Neural cell (in vitro differentiated cells): ENCODE data around the gene CELF5. TPM values are rescaled to one million over a fixed set of nuclear protein-coding genes. Genes with fewer than 3 reads are reported as not detected.

ENCODE experiments used
- H2AFZ ChIP-seq: fragments of 200-600, 300-800 bp; sonication (generic), shearing (Covaris generic); 2 replicates; pipeline ENCODE4 v1.6.0; 2014; ENCODE audit warnings: low read depth, mild to moderate bottlenecking, antibody characterized with exemption, low read length, moderate library complexity
- H3F3A ChIP-seq: fragments of 200-600 bp; shearing (Covaris generic); 2 replicates; pipeline ENCODE4 v1.6.1; 2016; ENCODE audit warnings: mild to moderate bottlenecking, moderate library complexity, mixed read lengths, antibody characterized with exemption, low read length; ENCODE audit not compliant: insufficient read depth, poor library complexity, severe bottlenecking
- H3K27ac ChIP-seq: fragments of 200-600, 300-800 bp; sonication (generic), shearing (Covaris generic); 2 replicates; pipeline ENCODE4 v1.5.1; 2014; ENCODE audit warnings: mild to moderate bottlenecking, low read length, moderate library complexity
- H3K27me3 ChIP-seq: fragments of 300-800, 200-600 bp; sonication (generic), shearing (Covaris generic); 2 replicates; pipeline ENCODE4 v1.6.0; 2014; ENCODE audit warnings: mild to moderate bottlenecking, low read depth, low read length, moderate library complexity; ENCODE audit not compliant: insufficient read depth
- H3K36me3 ChIP-seq: fragments of 300-800, 200-600 bp; sonication (generic), shearing (Covaris generic); 2 replicates; pipeline ENCODE4 v1.5.1; 2014; ENCODE audit warnings: mild to moderate bottlenecking, antibody characterized with exemption, low read length, moderate library complexity; ENCODE audit not compliant: insufficient read depth
- H3K4me2 ChIP-seq: fragments of 300-800, 200-600 bp; sonication (generic), shearing (Covaris generic); 2 replicates; pipeline ENCODE4 v1.6.0; 2014; ENCODE audit warnings: mild to moderate bottlenecking, low read length
- H3K4me3 ChIP-seq: fragments of 300-800, 200-600 bp; sonication (generic), shearing (Covaris generic); 2 replicates; pipeline ENCODE4 v1.5.1; 2014; ENCODE audit warnings: mild to moderate bottlenecking, low read length, moderate library complexity
- H3K79me2 ChIP-seq: fragments of 200-600 bp; shearing (Covaris generic); replicated peaks from 2 replicates; pipeline ENCODE4 v1.6.0; 2014; ENCODE audit warnings: mild to moderate bottlenecking, low read length, moderate library complexity; ENCODE audit not compliant: insufficient read depth
- H3K9ac ChIP-seq: fragments of 300-800, 200-600 bp; sonication (generic), shearing (Covaris generic); 2 replicates; pipeline ENCODE4 v1.6.1; 2016; ENCODE audit warnings: mild to moderate bottlenecking, low read length, mixed read lengths
- H3K9me2 ChIP-seq: fragments of 200-600 bp; shearing (Covaris generic); 2 replicates; pipeline ENCODE4 v1.6.1; 2016; ENCODE audit warnings: mild to moderate bottlenecking, low read length, mixed read lengths; ENCODE audit not compliant: insufficient read depth
- H3K9me3 ChIP-seq: fragments of 200-600, 300-800 bp; sonication (generic), shearing (Covaris generic); 2 replicates; pipeline ENCODE4 v1.6.1; 2016; ENCODE audit warnings: mild to moderate bottlenecking, mixed run types, low read length, moderate library complexity, mixed read lengths
- H4K20me1 ChIP-seq: fragments of 200-600 bp; shearing (Covaris generic); 2 replicates; pipeline ENCODE4 v1.6.1; 2016; ENCODE audit warnings: mild to moderate bottlenecking, mixed run types; ENCODE audit not compliant: insufficient read depth
- EP300 ChIP-seq: fragments of 450-650 bp; conservative IDR thresholded peaks from 2 replicates; pipeline ENCODE4 v1.6.1; 2014; ENCODE audit warnings: antibody characterized with exemption, mild to moderate bottlenecking, moderate library complexity; ENCODE audit not compliant: poor library complexity, severe bottlenecking
- EZH2 ChIP-seq: fragments of 200-600, 300-800 bp; shearing (Covaris generic), sonication (generic); IDR thresholded peaks from 2 replicates; pipeline ENCODE4 v1.6.1; 2014; ENCODE audit warnings: antibody characterized with exemption, low read length, borderline replicate concordance, mild to moderate bottlenecking; ENCODE audit not compliant: insufficient read depth, poor library complexity, severe bottlenecking
- MXI1 ChIP-seq: fragments of 450-650 bp; conservative IDR thresholded peaks from 2 replicates; pipeline ENCODE4 v1.6.1; 2014; ENCODE audit warnings: antibody characterized with exemption, mild to moderate bottlenecking; ENCODE audit not compliant: poor library complexity, severe bottlenecking
- POLR2AphosphoS5 ChIP-seq: IDR thresholded peaks from 2 replicates; pipeline ENCODE4 v1.6.1; 2012
- RAD21 ChIP-seq: fragments of 450-650 bp; conservative IDR thresholded peaks from 2 replicates; pipeline ENCODE4 v1.6.1; 2014; ENCODE audit warnings: antibody characterized with exemption, mild to moderate bottlenecking, moderate library complexity
- SMC3 ChIP-seq: fragments of 450-650 bp; conservative IDR thresholded peaks from 2 replicates; pipeline ENCODE4 v1.6.1; 2014; ENCODE audit warnings: antibody characterized with exemption, mild to moderate bottlenecking, moderate library complexity; ENCODE audit not compliant: poor library complexity
- TAF1 ChIP-seq: IDR thresholded peaks from 2 replicates; pipeline ENCODE4 v1.6.1; 2012; ENCODE audit warnings: low read depth
- polyA plus RNA-seq: library from polyadenylated mRNA; depleted of rRNA; stranded (reverse); fragments of >200 nt; gene quantifications from 2 replicates; pipeline ENCODE4 v1.2.3, GENCODE V29; 2014
- TF ChIP-seq, protein P1 (sequence below): IDR thresholded peaks from 2 replicates; pipeline ENCODE4 v1.6.1; 2012; ENCODE audit warnings: borderline replicate concordance
- TF ChIP-seq, protein P2 (sequence below): fragments of 450-650 bp; IDR thresholded peaks from 2 replicates; pipeline ENCODE4 v1.5.1; 2014; ENCODE audit warnings: antibody characterized with exemption, mild to moderate bottlenecking, moderate library complexity; ENCODE audit not compliant: poor library complexity, severe bottlenecking

Gene CELF5
- polyA plus RNA-seq, 1 donor from 2014 or later: 130 TPM

DNA sequence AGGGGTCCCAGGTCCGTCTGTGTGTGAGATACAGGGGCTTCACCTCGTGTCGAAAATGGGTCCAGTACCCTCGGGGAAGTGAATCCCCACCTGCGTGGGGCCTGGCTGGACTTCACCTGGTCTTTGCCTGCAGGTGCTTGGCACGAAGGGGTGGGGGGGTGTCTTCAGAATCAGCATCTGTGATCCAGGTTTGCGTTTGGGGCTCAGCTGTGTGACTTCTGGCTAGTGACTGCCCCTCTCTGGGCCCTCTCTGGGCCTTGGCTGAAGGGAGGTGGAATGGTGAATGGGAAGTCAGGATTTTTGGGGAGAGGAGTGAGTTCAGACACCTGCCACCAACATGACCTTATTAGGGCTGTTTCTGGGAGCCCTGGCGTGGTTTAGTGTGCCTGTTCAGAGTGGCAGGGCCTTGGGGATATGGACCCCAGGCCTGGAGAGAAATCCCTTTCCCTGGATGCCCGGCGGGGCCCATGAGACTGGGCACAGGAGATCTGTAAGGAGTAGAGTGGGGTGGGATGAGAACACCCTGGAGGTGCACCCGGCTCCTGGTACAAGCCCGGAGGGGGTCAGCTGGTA is 2.7 kb downstream of the CELF5 start:
- Histone ChIP-seq H3K27ac (peak overlapping the region; percentile 28), H3F3A (peaks cover 2% of the 10 kb centered on the region), H3K4me3 (peak overlapping the region; percentile 96), H2AFZ (no peak overlapping the region), H3K27me3 (no peaks in the 10 kb centered on the region), H3K79me2 (peaks cover 60% of the 10 kb centered on the region), H3K9me3 (no peaks in the 10 kb centered on the region), H4K20me1 (peaks cover 17% of the 10 kb centered on the region), H3K36me3 (no peaks in the 10 kb centered on the region), H3K9ac (peak overlapping the region; percentile 93), H3K9me2 (no peaks in the 10 kb centered on the region), H3K4me2 (peak overlapping the region; percentile 97)
- TF ChIP-seq RAD21: no peak
- TF ChIP-seq EZH2: no peak
- no peak for TF ChIP-seq POLR2AphosphoS5
- no peak for TF ChIP-seq EP300
- TF ChIP-seq, protein P1, sequence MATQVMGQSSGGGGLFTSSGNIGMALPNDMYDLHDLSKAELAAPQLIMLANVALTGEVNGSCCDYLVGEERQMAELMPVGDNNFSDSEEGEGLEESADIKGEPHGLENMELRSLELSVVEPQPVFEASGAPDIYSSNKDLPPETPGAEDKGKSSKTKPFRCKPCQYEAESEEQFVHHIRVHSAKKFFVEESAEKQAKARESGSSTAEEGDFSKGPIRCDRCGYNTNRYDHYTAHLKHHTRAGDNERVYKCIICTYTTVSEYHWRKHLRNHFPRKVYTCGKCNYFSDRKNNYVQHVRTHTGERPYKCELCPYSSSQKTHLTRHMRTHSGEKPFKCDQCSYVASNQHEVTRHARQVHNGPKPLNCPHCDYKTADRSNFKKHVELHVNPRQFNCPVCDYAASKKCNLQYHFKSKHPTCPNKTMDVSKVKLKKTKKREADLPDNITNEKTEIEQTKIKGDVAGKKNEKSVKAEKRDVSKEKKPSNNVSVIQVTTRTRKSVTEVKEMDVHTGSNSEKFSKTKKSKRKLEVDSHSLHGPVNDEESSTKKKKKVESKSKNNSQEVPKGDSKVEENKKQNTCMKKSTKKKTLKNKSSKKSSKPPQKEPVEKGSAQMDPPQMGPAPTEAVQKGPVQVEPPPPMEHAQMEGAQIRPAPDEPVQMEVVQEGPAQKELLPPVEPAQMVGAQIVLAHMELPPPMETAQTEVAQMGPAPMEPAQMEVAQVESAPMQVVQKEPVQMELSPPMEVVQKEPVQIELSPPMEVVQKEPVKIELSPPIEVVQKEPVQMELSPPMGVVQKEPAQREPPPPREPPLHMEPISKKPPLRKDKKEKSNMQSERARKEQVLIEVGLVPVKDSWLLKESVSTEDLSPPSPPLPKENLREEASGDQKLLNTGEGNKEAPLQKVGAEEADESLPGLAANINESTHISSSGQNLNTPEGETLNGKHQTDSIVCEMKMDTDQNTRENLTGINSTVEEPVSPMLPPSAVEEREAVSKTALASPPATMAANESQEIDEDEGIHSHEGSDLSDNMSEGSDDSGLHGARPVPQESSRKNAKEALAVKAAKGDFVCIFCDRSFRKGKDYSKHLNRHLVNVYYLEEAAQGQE: no peak
- TF ChIP-seq SMC3: no peak
- no peak for TF ChIP-seq MXI1
- no peak for TF ChIP-seq TAF1
- TF ChIP-seq, protein P2, sequence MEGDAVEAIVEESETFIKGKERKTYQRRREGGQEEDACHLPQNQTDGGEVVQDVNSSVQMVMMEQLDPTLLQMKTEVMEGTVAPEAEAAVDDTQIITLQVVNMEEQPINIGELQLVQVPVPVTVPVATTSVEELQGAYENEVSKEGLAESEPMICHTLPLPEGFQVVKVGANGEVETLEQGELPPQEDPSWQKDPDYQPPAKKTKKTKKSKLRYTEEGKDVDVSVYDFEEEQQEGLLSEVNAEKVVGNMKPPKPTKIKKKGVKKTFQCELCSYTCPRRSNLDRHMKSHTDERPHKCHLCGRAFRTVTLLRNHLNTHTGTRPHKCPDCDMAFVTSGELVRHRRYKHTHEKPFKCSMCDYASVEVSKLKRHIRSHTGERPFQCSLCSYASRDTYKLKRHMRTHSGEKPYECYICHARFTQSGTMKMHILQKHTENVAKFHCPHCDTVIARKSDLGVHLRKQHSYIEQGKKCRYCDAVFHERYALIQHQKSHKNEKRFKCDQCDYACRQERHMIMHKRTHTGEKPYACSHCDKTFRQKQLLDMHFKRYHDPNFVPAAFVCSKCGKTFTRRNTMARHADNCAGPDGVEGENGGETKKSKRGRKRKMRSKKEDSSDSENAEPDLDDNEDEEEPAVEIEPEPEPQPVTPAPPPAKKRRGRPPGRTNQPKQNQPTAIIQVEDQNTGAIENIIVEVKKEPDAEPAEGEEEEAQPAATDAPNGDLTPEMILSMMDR: no peak

- peak overlapping the region; percentile 96 for H3K4me3 ChIP-seq
- no peaks in the 10 kb centered on the region for H3K9me2 ChIP-seq
- H3K79me2 ChIP-seq: peaks cover 69% of the 10 kb centered on the region
- H3K4me2 ChIP-seq: no peak overlapping the region
- H4K20me1 ChIP-seq: peaks cover 17% of the 10 kb centered on the region
- no peaks in the 10 kb centered on the region for H3K27me3 ChIP-seq
- H3K36me3 ChIP-seq: no peaks in the 10 kb centered on the region
- H3F3A ChIP-seq: peaks cover 2% of the 10 kb centered on the region
- H3K27ac ChIP-seq: no peak overlapping the region
- TF ChIP-seq MXI1 (no peak), TAF1 (no peak), RAD21 (no peak), EZH2 (no peak), POLR2AphosphoS5 (no peak), SMC3 (no peak), EP300 (no peak)
- TF ChIP-seq, protein P2: no peak
- TF ChIP-seq, protein P1: no peak
- H3K9ac ChIP-seq: no peak overlapping the region
- no peak overlapping the region for H2AFZ ChIP-seq
- H3K9me3 ChIP-seq: no peaks in the 10 kb centered on the region
Observed at GRCh38 chr19:3229346-3229743, 4.9 kb downstream of the CELF5 start.
